SH-SY5Y (cell line): ENCODE data around the gene HMGCLL1.

ENCODE experiments used
- GATA2 ChIP-seq: IDR thresholded peaks from 2 replicates; pipeline ENCODE4 v1.6.1; 2011; ENCODE audit warnings: mild to moderate bottlenecking, low read depth, low read length
- GATA3 ChIP-seq: IDR thresholded peaks from 2 replicates; pipeline ENCODE4 v1.6.1; 2011; ENCODE audit warnings: low read depth, mild to moderate bottlenecking, low read length, moderate library complexity

- TF ChIP-seq GATA2 (no peak), GATA3 (no peak)
These were observed 67.7 kb downstream of the HMGCLL1 start for GRCh38 chr6:55511122-55511800.
